Loucy (cell line): ENCODE data around the gene RAD9A.

Source experiments
- H2AFZ ChIP-seq: fragments of 200-600 bp; sonication (generic); 2 replicates; pipeline ENCODE4 v1.6.0; 2016; ENCODE audit warnings: antibody characterized with exemption, mild to moderate bottlenecking, low read length, moderate library complexity
- H3F3A ChIP-seq: fragments of 200-600 bp; 2 replicates; pipeline ENCODE4 v1.6.0; 2016; ENCODE audit warnings: antibody characterized with exemption, low read depth, mild to moderate bottlenecking
- H3K27me3 ChIP-seq: fragments of 200-600 bp; sonication (generic); 2 replicates; pipeline ENCODE4 v1.6.1; 2014; ENCODE audit warnings: low read length, mild to moderate bottlenecking; ENCODE audit not compliant: insufficient read depth, poor library complexity, severe bottlenecking
- H3K36me3 ChIP-seq: fragments of 200-600 bp; sonication (generic); 2 replicates; pipeline ENCODE4 v1.6.1; 2016; ENCODE audit warnings: low read length; ENCODE audit not compliant: insufficient read depth
- H3K4me1 ChIP-seq: fragments of 200-600 bp; sonication (generic); 2 replicates; pipeline ENCODE4 v1.5.1; 2014; ENCODE audit warnings: low read length, mild to moderate bottlenecking; ENCODE audit not compliant: insufficient read depth, poor library complexity, severe bottlenecking
- H3K4me2 ChIP-seq: fragments of 200-600 bp; sonication (generic); 2 replicates; pipeline ENCODE4 v1.6.0; 2014; ENCODE audit warnings: antibody characterized with exemption, low read length, low read depth, mild to moderate bottlenecking; ENCODE audit not compliant: poor library complexity, severe bottlenecking
- H3K4me3 ChIP-seq: fragments of 200-600 bp; sonication (generic); 2 replicates; pipeline ENCODE4 v1.5.1; 2014; ENCODE audit warnings: low read length, mild to moderate bottlenecking, mixed read lengths; ENCODE audit not compliant: poor library complexity, severe bottlenecking
- H3K79me2 ChIP-seq: fragments of 200-600 bp; sonication (generic); 2 replicates; pipeline ENCODE4 v1.6.1; 2014; ENCODE audit warnings: low read length; ENCODE audit not compliant: insufficient read depth
- H3K9ac ChIP-seq: fragments of 200-600 bp; sonication (generic); 2 replicates; pipeline ENCODE4 v1.6.0; 2014; ENCODE audit warnings: mild to moderate bottlenecking, low read depth, low read length, moderate library complexity; ENCODE audit not compliant: poor library complexity, severe bottlenecking
- H3K9me2 ChIP-seq: fragments of 200-600 bp; sonication (generic); replicated peaks from 2 replicates; pipeline ENCODE4 v1.6.1; 2016; ENCODE audit warnings: low read depth, low read length, mixed read lengths
- H3K9me3 ChIP-seq: fragments of 200-600 bp; sonication (generic); 2 replicates; pipeline ENCODE4 v1.6.1; 2014; ENCODE audit warnings: mild to moderate bottlenecking, antibody characterized with exemption, low read length, low read depth; ENCODE audit not compliant: insufficient read depth
- H4K20me1 ChIP-seq: fragments of 200-600 bp; sonication (generic); 2 replicates; pipeline ENCODE4 v1.6.0; 2014; ENCODE audit warnings: antibody characterized with exemption, low read length, mild to moderate bottlenecking; ENCODE audit not compliant: insufficient read depth, poor library complexity, severe bottlenecking
- EZH2phosphoT487 ChIP-seq: fragments of 200-600 bp; IDR thresholded peaks from 2 replicates; pipeline ENCODE4 v1.6.1; 2018; ENCODE audit warnings: antibody characterized with exemption, mild to moderate bottlenecking, moderate library complexity, borderline replicate concordance
- TF ChIP-seq, protein P1 (sequence below): fragments of 200-600 bp; sonication (generic); conservative IDR thresholded peaks from 2 replicates; pipeline ENCODE4 v1.5.1; 2014; ENCODE audit warnings: mild to moderate bottlenecking, antibody characterized with exemption, low read length

RAD9A gene

DNA sequence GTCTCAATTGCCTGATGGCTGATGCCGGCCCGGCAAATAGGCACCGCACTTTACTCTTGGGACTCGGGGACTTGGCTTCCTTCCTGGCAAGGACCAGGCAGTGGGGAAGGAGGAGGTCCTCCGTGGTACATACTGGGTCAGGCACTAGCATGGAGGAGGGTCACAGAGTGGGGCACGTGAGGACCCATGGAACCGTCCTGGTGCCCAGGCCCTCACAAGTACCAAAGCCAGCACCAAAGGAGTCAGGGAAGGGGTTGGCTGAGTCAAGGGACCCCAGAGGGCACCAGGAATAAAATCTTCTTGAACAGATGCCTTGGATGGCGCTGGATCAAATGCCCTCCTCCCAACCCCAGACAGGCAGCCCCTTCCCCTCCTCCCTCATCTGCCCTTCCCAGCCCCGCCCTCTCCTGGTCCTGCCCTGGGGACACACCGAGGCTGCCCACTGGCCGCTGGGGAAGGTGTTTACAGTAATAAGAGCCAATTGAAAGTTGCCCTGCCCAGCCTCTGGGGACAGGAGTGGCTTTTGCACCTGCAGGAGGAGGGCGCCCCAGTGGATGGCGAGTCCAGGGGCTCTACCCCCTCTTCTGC, 18.1 kb downstream of the RAD9A start:
- H3K27me3 ChIP-seq, result no peaks in the 10 kb centered on the region
- peak overlapping the region; percentile 99 for H3K9ac ChIP-seq

DNA sequence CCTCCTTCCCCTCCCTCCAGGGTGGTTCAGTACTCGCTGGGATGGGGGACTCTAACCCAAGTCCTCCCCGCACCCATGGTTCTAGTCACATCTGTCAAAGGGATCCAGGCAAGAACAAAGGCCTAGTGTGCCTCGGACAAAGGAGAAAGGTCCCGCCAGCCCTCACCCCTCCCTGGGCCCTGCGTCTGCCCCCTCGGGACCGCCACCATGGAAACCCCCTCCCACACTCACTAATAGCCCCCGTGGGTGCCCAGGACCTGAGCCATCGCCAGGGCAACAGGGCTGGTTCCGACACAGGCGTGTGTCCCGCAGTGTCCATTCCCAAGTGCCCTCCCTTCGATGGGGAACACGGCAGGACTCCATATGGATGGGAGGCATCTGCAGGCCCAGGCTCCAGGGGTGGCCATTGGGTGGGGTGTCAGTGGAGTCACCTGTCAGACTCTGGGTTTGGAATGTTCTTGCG, 18.6 kb downstream of the RAD9A start:
- Histone ChIP-seq H3K36me3 (no peaks in the 10 kb centered on the region), H3K9me3 (no peaks in the 10 kb centered on the region), H2AFZ (no peak overlapping the region), H3K79me2 (peaks cover 41% of the 10 kb centered on the region), H3F3A (peaks cover 26% of the 10 kb centered on the region), H3K4me1 (peaks cover 67% of the 10 kb centered on the region), H4K20me1 (no peaks in the 10 kb centered on the region), H3K4me3 (peak overlapping the region; percentile 89), H3K9ac (peak overlapping the region; percentile 99), H3K4me2 (peak overlapping the region; percentile 98), H3K9me2 (no peaks in the 10 kb centered on the region), H3K27me3 (no peaks in the 10 kb centered on the region)
- TF ChIP-seq, protein P1, sequence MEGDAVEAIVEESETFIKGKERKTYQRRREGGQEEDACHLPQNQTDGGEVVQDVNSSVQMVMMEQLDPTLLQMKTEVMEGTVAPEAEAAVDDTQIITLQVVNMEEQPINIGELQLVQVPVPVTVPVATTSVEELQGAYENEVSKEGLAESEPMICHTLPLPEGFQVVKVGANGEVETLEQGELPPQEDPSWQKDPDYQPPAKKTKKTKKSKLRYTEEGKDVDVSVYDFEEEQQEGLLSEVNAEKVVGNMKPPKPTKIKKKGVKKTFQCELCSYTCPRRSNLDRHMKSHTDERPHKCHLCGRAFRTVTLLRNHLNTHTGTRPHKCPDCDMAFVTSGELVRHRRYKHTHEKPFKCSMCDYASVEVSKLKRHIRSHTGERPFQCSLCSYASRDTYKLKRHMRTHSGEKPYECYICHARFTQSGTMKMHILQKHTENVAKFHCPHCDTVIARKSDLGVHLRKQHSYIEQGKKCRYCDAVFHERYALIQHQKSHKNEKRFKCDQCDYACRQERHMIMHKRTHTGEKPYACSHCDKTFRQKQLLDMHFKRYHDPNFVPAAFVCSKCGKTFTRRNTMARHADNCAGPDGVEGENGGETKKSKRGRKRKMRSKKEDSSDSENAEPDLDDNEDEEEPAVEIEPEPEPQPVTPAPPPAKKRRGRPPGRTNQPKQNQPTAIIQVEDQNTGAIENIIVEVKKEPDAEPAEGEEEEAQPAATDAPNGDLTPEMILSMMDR, result peak; percentile 2; the same call in 1 of the 2 replicates
- TF ChIP-seq EZH2phosphoT487, result no peak

More for the DNA sequence above, 18.1 kb downstream of the RAD9A start:
- peak overlapping the region; percentile 98 for H3K4me2 ChIP-seq
- peaks cover 3% of the 10 kb centered on the region for H4K20me1 ChIP-seq
- peaks cover 26% of the 10 kb centered on the region for H3F3A ChIP-seq
- no peaks in the 10 kb centered on the region for H3K9me2 ChIP-seq
- TF ChIP-seq EZH2phosphoT487, result no peak
- TF ChIP-seq, protein P1, result 0 out of 2 replicates have a peak, but pooled peaks have one; percentile 22
- H3K79me2 ChIP-seq, result peaks cover 46% of the 10 kb centered on the region
- no peaks in the 10 kb centered on the region for H3K9me3 ChIP-seq
- H3K4me3 ChIP-seq, result peak overlapping the region; percentile 89
- no peak overlapping the region for H2AFZ ChIP-seq
- H3K36me3 ChIP-seq, result no peaks in the 10 kb centered on the region
- peaks cover 72% of the 10 kb centered on the region for H3K4me1 ChIP-seq

DNA sequence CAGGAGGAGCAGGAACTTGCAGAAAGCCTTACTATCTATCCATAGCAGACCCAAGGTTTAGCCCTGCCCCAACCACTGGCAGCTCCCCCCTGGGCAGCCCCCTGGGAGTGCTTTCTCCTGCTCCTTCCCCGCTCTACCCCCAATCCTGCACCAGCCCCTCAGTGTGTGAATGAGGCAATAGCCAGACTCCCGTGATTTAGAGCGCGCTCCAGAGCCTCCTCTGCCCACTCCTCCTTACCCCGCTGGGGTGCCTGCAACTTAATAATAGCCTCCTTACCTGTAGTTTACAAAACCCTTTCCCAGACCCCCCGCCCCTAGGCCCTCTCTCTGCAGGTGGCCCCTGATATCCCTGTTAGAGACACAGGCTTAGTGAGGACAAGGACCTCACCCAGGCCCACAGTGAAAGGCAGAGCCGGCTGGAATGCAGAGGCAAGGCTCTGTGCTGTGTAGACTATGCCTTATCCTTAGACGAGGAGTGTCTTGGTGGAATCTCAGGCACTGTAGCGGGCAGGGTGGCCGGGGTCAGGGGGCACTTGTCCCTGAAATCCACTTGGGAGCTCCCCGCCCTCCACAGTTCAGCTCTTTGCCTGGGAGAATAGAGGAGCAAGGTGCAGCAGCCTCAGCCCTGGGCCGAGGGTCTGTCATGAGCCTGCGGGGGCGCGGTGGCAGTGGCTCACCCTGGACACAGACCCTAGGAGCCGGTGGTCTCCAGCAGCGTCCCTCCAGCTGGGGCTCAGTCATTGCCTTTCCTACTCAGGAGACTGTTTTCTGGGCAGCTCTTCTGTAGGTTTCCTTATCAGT, 19.4 kb downstream of the RAD9A start:
- H3K79me2 ChIP-seq, result peaks cover 33% of the 10 kb centered on the region
- H2AFZ ChIP-seq, result no peak overlapping the region
- H3F3A ChIP-seq, result peaks cover 26% of the 10 kb centered on the region
- H3K9me3 ChIP-seq, result no peaks in the 10 kb centered on the region
- H3K4me1 ChIP-seq, result peaks cover 60% of the 10 kb centered on the region
- H3K9ac ChIP-seq, result peak overlapping the region; percentile 99
- no peaks in the 10 kb centered on the region for H3K9me2 ChIP-seq
- H4K20me1 ChIP-seq, result no peaks in the 10 kb centered on the region
- H3K4me2 ChIP-seq, result peak overlapping the region; percentile 98
- H3K4me3 ChIP-seq, result peak overlapping the region; percentile 89
- TF ChIP-seq, protein P1, result no peak
- TF ChIP-seq EZH2phosphoT487, result no peak
- H3K36me3 ChIP-seq, result no peaks in the 10 kb centered on the region
- H3K27me3 ChIP-seq, result no peaks in the 10 kb centered on the region
